GM13977 (cell line): ENCODE results near the gene RELL1.

Experiments
- DNase-seq: peaks from one replicate; pipeline ENCODE4 v3.0.0; 2012; ENCODE audit warnings: low spot score
- CTCF ChIP-seq: IDR thresholded peaks from 2 replicates; pipeline ENCODE4 v1.5.1; 2012; ENCODE audit warnings: mild to moderate bottlenecking, control low read depth; ENCODE audit not compliant: insufficient read depth; ENCODE audit errors: extremely low read depth, missing control alignments
- in situ Hi-C: fragments of 300-500 bp; cut with MboI; formaldehyde crosslinking; loops from one replicate; pipeline ENCODE4 v1.12.0; 2022; ENCODE audit warnings: low sequenced_read_pairs, low pct_unique_long_range_greater_than_20kb, mixed read lengths, inconsistent platforms; ENCODE audit not compliant: unreplicated experiment

RELL1 gene

GRCh38 chr4:37728064-37728463, 41.9 kb upstream of the RELL1 start:
- TF ChIP-seq CTCF = no peak
- in situ Hi-C loops = no loop called here
- no peak for DNase-seq

- in situ Hi-C loops = no loop called here
- no peak for DNase-seq
- no peak for TF ChIP-seq CTCF
Observed at GRCh38 chr4:37727635-37728034, 41.5 kb upstream of the RELL1 start.

- in situ Hi-C loops = no loop called here
- DNase-seq = no peak
- TF ChIP-seq CTCF = no peak
Observed at GRCh38 chr4:37726666-37727065, 40.5 kb upstream of the RELL1 start.

- in situ Hi-C loops = no loop called here
- no peak for TF ChIP-seq CTCF
- DNase-seq = no peak
Observed at GRCh38 chr4:37725718-37726117, 39.5 kb upstream of the RELL1 start.

- in situ Hi-C loops = no loop called here
- no peak for DNase-seq
- TF ChIP-seq CTCF = no peak
Observed at GRCh38 chr4:37723067-37723466, 36.9 kb upstream of the RELL1 start.

- in situ Hi-C loops = no loop called here
- no peak for DNase-seq
- no peak for TF ChIP-seq CTCF
Observed at GRCh38 chr4:37721995-37722638, 35.9 kb upstream of the RELL1 start.
